HG02938 (cell line): ENCODE data around the gene KRTAP1-3.
"Not testable (repeated sequence)": the region's sequence is repeated elsewhere in the genome, so short reads cannot be mapped to it uniquely, and the experiment has no call there.

ENCODE experiments used
- ATAC-seq: cut with Tn5 transposase; IDR thresholded peaks from one replicate; pipeline ENCODE4 v1.9.1; 2021; ENCODE audit warnings: mild to moderate bottlenecking, moderate library complexity; ENCODE audit not compliant: unreplicated experiment

KRTAP1-3 gene

DNA sequence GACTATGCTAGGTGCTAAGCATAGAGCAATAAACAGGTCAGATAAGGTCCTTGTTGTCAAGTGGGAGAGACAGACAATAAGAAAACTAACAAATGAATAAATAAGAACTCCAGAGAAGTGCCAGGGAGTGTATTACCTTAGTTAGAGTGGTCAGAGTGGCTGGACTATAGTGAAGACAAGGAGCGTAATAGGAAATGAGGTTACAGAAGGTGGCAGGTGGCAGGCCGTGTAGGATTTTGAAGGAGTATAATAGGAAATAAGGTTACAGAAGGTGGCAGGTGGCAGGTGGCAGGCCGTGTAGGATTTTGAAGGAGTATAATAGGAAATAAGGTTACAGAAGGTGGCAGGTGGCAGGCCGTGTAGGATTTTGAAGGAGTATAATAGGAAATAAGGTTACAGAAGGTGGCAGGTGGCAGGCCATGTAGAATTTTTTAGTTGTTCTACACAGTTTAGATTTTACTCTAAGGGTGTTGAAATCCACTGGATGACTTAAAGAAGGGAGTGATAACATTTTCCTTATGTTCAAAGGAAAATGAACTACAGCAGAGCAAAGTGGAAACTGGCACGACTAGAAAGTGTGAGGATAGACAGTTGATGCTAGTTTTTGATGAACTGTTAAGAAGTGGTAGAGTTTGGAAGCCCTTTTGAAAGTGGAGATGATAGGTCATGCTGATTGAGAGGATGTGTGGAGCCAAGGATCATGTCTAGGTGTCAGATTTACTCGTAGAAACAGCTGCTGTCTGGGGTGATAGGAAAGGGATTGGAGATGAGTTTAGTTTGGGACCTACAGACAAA lies 22.2 kb downstream of the KRTAP1-3 start:
- no peak for ATAC-seq

DNA sequence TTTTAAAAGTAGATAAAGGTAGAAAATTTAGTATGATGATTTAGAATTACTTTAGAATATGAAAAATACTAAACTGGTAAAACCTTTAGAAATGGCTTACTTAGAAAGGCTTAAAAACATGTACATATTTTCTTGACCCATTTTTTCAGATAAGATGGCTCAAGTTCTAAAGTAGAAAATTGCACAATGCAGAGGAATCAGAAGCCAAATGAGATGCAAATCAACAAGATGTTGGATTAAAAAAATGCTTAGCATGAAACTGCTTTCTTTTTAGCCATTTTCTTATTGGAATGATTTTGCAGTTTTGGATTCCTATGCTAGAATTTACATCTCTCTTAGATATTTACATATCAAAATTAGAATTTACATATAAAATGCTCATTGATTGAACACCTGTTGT lies 24.2 kb downstream of the KRTAP1-3 start:
- no peak for ATAC-seq

DNA sequence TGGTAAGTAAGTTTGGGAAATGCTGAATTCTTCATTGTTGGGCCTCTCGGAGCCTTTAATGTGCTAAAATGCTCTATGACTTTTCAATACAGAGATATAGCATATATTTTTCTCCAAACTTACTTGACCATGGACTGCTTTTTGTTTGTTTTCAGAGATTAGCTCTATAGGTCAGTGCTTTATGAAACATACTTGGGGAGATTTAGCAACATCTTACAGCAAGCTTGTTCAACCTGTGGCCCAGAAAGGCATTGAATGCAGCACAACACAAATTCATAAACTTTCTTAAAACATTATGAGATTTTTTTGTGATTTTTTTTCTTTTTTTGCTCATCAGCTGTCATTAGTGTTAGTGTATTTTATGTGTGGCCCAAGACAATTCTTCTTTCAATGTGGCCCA lies 24.7 kb downstream of the KRTAP1-3 start:
- ATAC-seq: no peak

GRCh38 chr17:41009301-41009760 lies 25.3 kb downstream of the KRTAP1-3 start:
- no peak for ATAC-seq

GRCh38 chr17:41008811-41009210 lies 25.9 kb downstream of the KRTAP1-3 start, which contains the start of gene KRTAP3-1:
Gene KRTAP3-1, minus strand, starts transcription at chr17:41009128. Its CDS starts 54 bp downstream, at chr17:41009074.
- no peak for ATAC-seq

GRCh38 chr17:41004397-41004796 lies 30.3 kb downstream of the KRTAP1-3 start:
- ATAC-seq: no peak

GRCh38 chr17:41003926-41004325 lies 30.7 kb downstream of the KRTAP1-3 start:
- ATAC-seq: no peak

- ATAC-seq: no peak
These were observed 31.9 kb downstream of the KRTAP1-3 start for GRCh38 chr17:41002814-41003213.

- no peak for ATAC-seq
These were observed 32.9 kb downstream of the KRTAP1-3 start for GRCh38 chr17:41001795-41002194.

GRCh38 chr17:40999563-40999962 lies 35.1 kb downstream of the KRTAP1-3 start, which contains the start of gene KRTAP3-2:
Gene KRTAP3-2, minus strand, starts transcription at chr17:40999906. Its CDS starts 53 bp downstream, at chr17:40999853.
- ATAC-seq: not testable (repeated sequence)

DNA sequence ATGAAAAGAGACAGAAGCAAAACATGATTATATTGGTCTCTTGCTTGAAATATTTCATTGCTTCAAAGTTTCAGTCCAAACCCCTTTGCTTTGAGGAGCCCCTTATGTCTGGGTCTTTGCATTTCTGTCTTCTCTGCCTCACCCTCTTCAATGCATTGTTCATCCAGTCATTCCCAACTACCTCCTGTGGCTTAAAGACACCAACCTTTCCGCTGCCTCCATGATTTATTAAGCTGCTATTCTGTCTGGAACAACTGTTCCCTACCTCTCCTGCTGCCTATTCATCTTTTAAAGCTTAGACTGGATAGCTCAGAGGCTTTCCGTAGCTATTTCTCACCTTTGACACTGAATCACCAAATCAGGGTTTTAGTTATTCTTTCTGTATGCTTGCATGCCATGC lies 37.3 kb downstream of the KRTAP1-3 start:
- no peak for ATAC-seq

GRCh38 chr17:40996829-40997228 lies 37.8 kb downstream of the KRTAP1-3 start:
- ATAC-seq: no peak

DNA sequence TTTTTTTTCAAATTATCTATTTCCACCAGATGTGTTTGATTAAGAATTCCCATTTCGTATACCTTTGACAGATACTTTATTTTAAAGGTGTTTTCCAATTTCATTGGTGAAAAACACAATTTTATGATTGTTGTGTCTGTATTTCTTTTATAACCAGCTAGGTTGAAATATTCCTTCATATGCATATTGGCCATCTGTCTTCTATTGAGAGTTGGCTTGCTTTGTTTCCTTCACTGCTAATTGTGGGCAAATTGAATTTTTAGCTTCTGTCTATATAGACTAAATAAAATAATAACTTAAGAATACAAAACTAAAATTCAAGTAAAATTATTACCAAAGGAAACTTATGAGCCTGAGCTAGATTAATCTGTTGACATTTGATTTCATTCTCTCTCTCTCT lies 39.6 kb downstream of the KRTAP1-3 start:
- no peak for ATAC-seq

- ATAC-seq: no peak
These were observed 40.8 kb downstream of the KRTAP1-3 start, which contains the start of gene KRTAP3-3 for GRCh38 chr17:40993839-40994238. Gene KRTAP3-3, minus strand, starts transcription at chr17:40994164. Its CDS starts 67 bp downstream, at chr17:40994097.

- ATAC-seq: no peak
These were observed 41.6 kb downstream of the KRTAP1-3 start for GRCh38 chr17:40993084-40993483.

GRCh38 chr17:40992666-40993065 lies 42.0 kb downstream of the KRTAP1-3 start:
- ATAC-seq: no peak

- ATAC-seq: no peak
These were observed 47.8 kb downstream of the KRTAP1-3 start for GRCh38 chr17:40986920-40987319.

DNA sequence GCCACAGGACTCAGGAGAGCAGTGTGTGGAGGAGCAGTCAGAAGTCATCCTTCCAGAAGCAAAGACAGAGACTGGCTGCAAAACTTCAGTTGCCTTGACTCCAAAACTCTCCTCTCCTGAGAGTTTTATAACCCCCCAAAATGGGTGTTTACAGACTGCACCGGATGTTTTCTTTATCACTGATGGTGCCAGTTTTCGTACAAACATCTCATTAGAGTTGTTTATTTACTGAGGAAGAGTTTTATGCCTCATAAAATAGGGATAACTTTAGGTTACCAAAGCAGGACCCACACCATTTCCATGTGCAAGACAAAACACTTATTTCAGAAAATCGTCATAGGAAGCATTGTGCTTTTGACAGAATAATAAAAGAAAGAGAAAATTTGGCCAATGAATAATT lies 50.4 kb downstream of the KRTAP1-3 start, which contains the start of gene KRT40:
Gene KRT40 (minus strand): TSS at position 101 of the 400 bp plus-strand sequence. CDS start 53 bp downstream, at position 48.
- ATAC-seq: no peak
